Measurements from ENCODE around the gene TMEM106C. TPM values are rescaled to one million over a fixed set of nuclear protein-coding genes. Genes with fewer than 3 reads are reported as not detected.

The TMEM106C gene
- total and polyA plus RNA-seq, 2 of the 4 experiments (the other 2 are of a cell fraction): 72.1 to 74.6 TPM

- no peak for TF ChIP-seq MXI1 (IDR thresholded peaks at IDR 0.05; ENCODE audit: borderline replicate concordance, low read depth, low read length)
- no peak for TF ChIP-seq FOS (IDR thresholded peaks at IDR 0.05; ENCODE audit: low read depth, low read length)
Measured at GRCh38 chr12:47949441-47950341, 13.7 kb upstream of the TMEM106C start (continued).

- ChIA-PET POLR2A (ENCODE audit: unreplicated experiment) (no interaction called here), CTCF (no interaction called here)
- Histone ChIP-seq H2BK5ac (ENCODE audit: low read depth, low read length, poor library complexity, severe bottlenecking) (no peak overlapping the region), H3K9me1 (ENCODE audit: insufficient read depth, low read length) (no peaks in the 10 kb centered on the region; the same call in 1 of the 2 replicates), H3K18ac (ENCODE audit: low read depth, low read length) (no peak overlapping the region), H2AK9ac (replicated peaks; ENCODE audit: low read depth, low read length, poor library complexity) (no peak overlapping the region), H3K9ac (ENCODE audit: low read depth, low read length) (no peak overlapping the region), H3K27me3 (ENCODE audit: control insufficient read depth, insufficient read depth, low read length) (peaks cover 23% of the 10 kb centered on the region), H4K5ac (ENCODE audit: low read depth, low read length) (no peak overlapping the region), H3K56ac (ENCODE audit: extremely low read depth, insufficient read depth, low read length) (no peak overlapping the region), H4K91ac (ENCODE audit: insufficient read depth, low read depth, low read length) (no peak overlapping the region), H3K36me3 (ENCODE audit: control insufficient read depth, insufficient read depth, low read length) (no peaks in the 10 kb centered on the region), H3K4me1 (ENCODE audit: control insufficient read depth, insufficient read depth, low read length) (peaks cover 12% of the 10 kb centered on the region), H2BK15ac (ENCODE audit: low read depth, low read length) (no peak overlapping the region), H2AFZ (replicated peaks; ENCODE audit: low read length, poor library complexity) (no peak overlapping the region), H2AK5ac (ENCODE audit: low read depth, low read length) (no peak overlapping the region), H3K9me3 (ENCODE audit: control insufficient read depth, insufficient read depth, low read length) (no peaks in the 10 kb centered on the region), H2BK20ac (ENCODE audit: low read depth, low read length) (no peak overlapping the region), H2BK120ac (ENCODE audit: low read depth, low read length) (no peak overlapping the region), H4K8ac (ENCODE audit: low read depth in 2 of 2, low read length in 2 of 2) (no peak overlapping the region), H3K4me2 (ENCODE audit: low read depth, low read length) (no peak overlapping the region), H4K20me1 (ENCODE audit: insufficient read depth, low read length) (no peaks in the 10 kb centered on the region), H3K14ac (replicated peaks; ENCODE audit: low read depth, low read length) (no peak overlapping the region), H3K4ac (ENCODE audit: low read depth, low read length) (no peak overlapping the region), H3K79me1 (ENCODE audit: low read depth in 1 of 2, low read length in 2 of 2) (no peaks in the 10 kb centered on the region), H3K23ac (ENCODE audit: low read depth, low read length) (no peak overlapping the region), H3K4me3 (ENCODE audit: insufficient read depth, low read depth, low read length) (no peak overlapping the region), H3K27ac (ENCODE audit: insufficient read depth, low read length) (no peak overlapping the region)
- no peak for DNase-seq
- no peak for ATAC-seq (ENCODE audit: low read depth)
- no peak for TF ChIP-seq CHD1 (IDR thresholded peaks at IDR 0.05; ENCODE audit: low read depth, low read length)
- TF ChIP-seq RFX5 (IDR thresholded peaks at IDR 0.05; ENCODE audit: low read depth, low read length): no peak
- TF ChIP-seq POLR2A (IDR thresholded peaks at IDR 0.05; ENCODE audit: low read depth, low read length): no peak
- no peak for TF ChIP-seq CEBPB (IDR thresholded peaks at IDR 0.05; ENCODE audit: low read depth, low read length)
- TF ChIP-seq SMC3 (IDR thresholded peaks at IDR 0.05; ENCODE audit: low read depth, low read length): no peak
- TF ChIP-seq FOS (IDR thresholded peaks at IDR 0.05; ENCODE audit: low read depth, low read length): no peak
- whole genome bisulfite sequencing, 2 experiments (ENCODE audit: extremely low coverage in 2 of 2, insufficient read length in 1 of 2): no CpG with 5 or more reads among the region's 8 CpGs
- BruUV-seq (replicated peaks): no TSS peak
- dilution Hi-C loops (cut with HindIII; ENCODE audit: low sequenced_read_pairs, unreplicated experiment) (no loop called here), intact Hi-C loops (cut with micrococcal nuclease) (no loop called here), in situ Hi-C loops (cut with MboI; ENCODE audit: low sequenced_read_pairs) (no loop called here)
Measured at GRCh38 chr12:47950856-47951468, 12.4 kb upstream of the TMEM106C start.

Data from IMR-90 (cell line).